ENCODE data around the gene SSTR3.
A peak's percentile ranks its signal among the peaks of the same experiment; 100 is the strongest.
"Not testable (repeated sequence)": the region's sequence is repeated elsewhere in the genome, so short reads cannot be mapped to it uniquely, and the experiment has no call there.

Gene SSTR3

DNA sequence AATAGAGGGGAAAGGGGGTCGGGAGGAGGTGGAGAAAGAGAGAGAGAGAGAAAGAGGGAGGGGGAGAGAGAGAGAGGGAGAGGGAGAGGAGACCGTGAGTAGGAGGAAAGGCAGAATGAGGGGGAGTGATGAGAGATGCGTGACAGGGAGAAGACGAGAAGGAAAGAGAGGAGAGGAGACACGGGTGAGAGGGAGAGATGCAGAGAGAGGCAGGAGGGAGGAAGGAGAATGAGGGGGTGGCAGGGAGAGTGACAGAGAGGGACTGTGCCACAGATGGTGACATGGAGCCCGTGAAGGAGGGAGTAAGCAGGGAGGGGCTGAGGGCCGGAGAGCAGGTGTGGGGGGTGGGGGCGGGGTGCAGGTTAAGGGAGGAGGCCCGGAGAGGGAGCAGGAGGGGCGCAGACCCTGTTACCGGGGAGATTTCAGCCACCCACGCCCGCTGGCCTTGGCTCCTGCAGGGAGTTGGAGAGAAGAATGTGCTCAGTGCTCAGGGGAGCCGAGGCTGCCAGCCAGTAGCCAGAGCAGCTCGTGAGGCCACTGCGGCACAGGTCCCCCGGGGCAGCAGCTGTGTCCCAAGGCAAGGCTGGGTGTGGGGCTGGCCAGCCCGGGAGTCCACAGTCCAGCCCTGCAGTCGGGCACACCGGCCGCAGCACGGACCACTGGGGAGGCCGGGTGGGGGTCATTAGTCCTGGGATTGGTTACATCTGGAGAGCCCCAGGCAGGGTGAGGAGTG lies at the start of gene SSTR3:
TSS of gene SSTR3 (minus strand) at position 304 of the 733 bp plus-strand sequence. CDS start 4,674 bp downstream, outside the sequence.
- DNase-seq (ENCODE audit: low spot score): no peak

DNA sequence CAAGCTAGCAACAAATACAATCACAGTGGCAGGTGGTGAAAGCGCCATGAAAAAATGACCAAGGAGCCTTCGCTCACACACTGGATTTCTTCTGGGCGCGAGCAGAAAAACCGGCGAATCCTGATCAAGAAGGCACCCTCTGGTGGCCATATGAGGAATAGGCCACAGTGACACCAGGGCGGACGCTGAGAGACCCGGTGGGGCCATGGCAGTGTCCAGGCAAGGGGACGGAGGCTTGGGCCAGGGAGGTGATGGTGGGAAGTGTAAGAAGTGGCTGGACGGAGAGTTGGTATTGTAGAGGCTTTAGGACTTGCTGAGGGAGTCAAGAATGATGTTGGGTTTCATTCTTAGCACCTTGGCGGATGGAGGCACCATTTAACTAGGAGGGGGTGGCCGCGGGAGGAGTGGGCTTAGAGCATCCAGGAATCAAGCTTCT lies 48.6 kb upstream of the SSTR3 start:
- DNase-seq (ENCODE audit: low spot score): peak; percentile 70

GRCh38 chr22:37260155-37260795 lies 48.0 kb upstream of the SSTR3 start:
- no peak for DNase-seq (ENCODE audit: low spot score)

DNA sequence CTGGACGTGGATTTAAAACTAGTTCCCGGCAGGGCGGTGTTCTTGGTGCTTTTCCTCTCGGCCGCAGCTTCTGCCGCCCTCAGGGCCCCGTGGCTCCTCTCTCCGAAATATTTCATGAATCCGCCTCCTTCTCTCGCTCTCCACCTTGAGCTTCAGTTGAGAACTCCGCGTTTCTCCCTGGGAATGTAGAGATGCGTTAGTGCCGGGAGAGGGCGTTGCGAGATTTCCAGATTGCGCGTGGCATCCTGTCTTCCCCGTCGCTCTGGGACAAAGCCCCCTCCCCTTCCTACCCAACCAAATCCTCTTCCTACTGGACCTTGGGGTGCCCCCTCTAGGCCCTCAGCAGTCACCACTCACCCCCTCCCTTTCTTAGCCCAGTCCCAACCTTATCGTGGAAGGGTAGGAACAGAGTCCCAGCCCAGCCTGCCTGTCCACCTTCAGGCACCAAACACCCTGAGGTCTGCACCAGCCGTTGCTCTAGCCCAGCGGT lies 47.3 kb upstream of the SSTR3 start:
- DNase-seq (ENCODE audit: low spot score): no peak

- DNase-seq (ENCODE audit: low spot score): no peak
These were observed 46.6 kb upstream of the SSTR3 start for GRCh38 chr22:37258753-37259401.

DNA sequence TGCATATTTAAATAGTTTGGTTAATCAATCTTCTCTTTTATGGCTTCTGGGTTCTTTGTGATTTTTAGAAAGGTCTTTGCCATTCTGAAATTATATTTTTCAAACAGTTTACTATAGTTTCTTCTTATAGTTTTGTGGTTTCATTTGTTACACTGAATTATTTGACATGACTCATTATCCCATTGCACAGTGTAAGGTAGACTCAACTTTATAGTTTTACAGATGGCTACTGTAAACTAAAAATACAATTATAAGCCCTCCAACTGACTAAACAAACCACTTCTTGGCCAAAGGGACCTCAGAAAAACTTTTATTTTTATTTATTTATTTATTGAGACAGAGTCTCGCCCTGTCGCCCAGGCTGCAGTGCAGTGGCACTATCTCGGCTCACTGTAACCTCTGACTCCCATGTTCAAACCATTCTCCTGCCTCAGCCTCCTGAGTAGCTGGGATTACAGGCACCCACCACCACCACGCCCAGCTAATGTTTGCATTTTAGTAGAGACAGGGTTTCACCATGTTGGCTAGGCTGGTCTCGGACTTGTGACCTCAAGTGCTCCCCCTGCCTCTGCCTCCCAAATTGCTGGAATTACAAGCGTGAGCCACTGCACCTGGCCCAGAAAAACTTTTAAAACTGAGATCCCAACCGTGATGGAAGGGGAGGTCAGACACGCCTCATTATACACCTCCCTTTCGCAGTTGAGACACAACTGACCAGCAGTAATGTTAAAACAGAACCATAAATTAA lies 45.9 kb upstream of the SSTR3 start:
- DNase-seq (ENCODE audit: low spot score): no peak

- DNase-seq (ENCODE audit: low spot score): no peak
These were observed 43.9 kb upstream of the SSTR3 start for GRCh38 chr22:37256075-37256726.

GRCh38 chr22:37255558-37256006 lies 43.3 kb upstream of the SSTR3 start:
- DNase-seq (ENCODE audit: low spot score): no peak

DNA sequence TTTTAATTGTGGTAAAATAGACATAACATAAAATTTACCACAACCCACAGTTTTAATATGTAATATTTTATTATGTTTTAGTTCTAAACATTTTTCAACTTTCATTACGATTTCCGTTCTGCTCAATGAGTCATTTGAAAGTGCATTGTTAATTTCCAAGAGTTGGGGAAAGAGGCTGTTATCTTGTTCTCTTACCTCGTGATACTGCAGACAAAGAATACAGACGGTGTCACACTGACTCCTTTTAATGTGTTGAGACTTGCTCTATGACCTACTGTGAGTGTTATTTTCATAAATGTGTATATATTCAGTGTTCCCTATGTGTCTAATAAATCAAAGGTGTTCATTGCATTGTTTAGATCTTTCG lies 42.6 kb upstream of the SSTR3 start:
- DNase-seq (ENCODE audit: low spot score): no peak

DNA sequence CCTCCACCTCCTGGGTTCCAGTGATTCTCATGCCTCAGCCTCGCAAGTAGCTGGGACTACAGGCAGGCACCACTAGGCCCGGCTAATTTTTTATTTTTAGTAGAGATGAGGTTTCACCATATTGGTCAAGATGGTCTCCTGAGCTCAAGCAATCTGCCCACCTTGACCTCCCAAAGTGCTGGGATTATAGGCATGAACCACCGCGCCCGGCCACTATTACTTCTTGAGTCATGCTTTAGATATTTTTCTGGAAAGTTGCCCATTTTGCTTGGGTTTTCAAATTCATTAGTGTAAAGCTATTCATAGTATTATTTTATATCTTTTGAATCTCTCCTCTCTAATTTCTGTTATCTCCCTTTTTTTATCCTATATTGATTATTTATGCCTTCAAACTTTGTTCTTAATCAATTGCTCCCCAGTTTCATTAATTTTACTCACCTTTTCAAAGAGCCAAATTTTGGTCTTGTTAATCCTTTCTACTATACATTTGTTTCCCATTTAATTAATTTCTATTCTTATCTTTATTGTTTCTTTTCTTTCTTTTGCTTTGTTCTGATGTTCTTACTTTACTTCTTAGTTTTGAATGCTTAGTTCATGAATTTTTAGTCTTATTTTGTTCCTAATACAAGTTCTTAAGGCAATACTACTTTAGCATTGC lies 42.1 kb upstream of the SSTR3 start:
- no peak for DNase-seq (ENCODE audit: low spot score)

DNA sequence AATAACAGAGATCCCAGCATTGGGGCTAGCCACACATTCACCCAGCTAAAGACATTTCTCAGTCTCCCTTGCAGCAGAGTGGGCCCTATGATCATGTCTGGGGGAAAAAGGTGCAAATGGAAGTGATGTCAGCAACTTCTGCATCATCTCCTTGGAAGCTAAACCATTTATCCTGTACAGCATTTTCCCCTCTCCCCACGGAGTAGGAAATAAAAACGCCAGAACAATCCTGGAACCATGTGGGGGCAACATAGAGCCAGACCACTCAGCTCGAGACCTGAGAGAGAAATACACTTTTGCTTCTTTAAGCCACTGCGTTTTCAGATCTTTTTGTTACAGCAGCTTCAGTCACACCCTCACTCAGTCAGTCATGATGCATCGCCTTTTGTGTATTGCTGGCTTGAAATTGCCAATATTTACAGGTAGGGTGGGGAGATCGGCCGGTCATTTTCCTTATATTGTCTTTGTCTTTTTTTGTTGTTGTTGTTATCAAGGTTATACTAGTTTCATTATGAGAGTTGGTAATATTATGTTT lies 40.9 kb upstream of the SSTR3 start:
- DNase-seq (ENCODE audit: low spot score): no peak

DNA sequence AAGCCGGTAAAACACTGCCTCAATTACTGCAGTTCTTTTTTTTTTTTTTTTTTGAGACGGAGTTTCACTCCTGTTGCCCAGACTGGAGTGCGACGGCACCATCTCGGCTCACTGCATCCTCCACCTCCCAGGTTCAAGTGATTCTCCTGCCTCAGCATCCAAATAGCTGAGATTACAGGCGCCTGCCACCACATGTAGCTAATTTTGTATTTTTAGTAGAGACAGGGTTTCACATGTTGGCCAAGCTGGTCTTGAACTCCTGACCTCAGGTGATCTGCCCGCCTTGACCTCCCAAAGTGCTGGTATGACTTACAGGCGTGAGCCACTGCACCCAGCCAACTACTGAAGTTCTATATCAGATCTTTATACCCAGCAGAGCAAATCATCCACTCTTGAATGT lies 39.6 kb upstream of the SSTR3 start:
- DNase-seq (ENCODE audit: low spot score): not testable (repeated sequence)

GRCh38 chr22:37249986-37250385 lies 37.7 kb upstream of the SSTR3 start:
- DNase-seq (ENCODE audit: low spot score): no peak

DNA sequence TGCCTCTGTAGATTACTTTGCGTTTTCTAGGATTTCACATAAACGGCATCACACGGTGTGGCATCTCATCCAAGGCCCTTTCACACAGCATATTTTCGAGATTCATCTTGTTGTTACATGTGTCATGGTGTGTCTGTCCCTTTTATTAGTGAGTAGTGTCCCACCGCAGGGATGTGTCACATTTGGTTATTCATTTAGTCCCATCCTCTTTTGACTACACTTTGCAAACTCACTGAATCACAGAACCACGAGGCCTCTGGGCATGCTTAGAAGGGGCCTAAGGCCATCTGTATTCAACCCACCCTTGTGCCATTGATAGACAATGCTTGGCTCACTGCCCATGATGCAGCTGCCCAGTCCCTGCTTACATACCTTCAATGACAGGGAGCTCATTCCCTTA lies 36.0 kb upstream of the SSTR3 start:
- DNase-seq (ENCODE audit: low spot score): no peak

- no peak for DNase-seq (ENCODE audit: low spot score)
These were observed 33.5 kb upstream of the SSTR3 start for GRCh38 chr22:37245740-37246139.

DNA sequence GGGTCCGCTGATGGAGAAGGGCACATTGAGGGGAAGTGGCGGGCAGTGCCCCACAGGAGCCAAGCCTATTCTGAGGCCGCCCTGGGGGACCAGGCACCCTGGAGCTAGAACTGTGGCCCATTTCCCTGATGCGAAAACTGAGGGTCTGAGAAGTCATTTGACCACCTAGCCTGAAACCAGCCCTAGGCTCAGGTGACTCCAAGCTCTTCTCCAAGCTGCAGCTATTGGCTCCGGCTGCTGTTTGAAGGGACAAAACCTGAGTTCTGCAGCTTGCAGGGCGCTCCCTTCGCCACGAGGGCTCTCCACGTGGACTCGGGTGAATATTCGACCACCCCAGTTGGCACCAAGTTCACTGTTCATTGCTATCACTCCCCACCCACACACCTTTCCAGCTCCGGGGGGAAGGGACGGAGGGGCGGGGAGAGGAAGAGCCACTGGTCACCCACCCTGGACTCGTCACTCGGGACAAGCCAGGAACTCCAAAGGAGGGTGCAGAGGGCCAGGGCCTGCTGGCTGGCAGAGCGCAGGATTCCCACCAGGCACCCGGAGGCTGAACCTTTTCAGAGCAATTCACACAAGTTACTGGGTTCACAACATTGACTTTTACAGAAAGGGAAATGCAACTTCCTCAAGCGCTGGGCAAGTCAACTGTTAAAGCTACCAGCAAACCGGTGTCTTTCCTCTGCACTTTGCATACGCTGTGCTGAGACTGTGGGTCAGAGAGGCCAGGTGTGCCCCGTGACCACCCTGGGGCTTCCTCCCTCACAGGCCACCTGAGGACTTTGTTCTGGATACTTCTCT lies 32.8 kb upstream of the SSTR3 start:
- DNase-seq (ENCODE audit: low spot score): no peak

GRCh38 chr22:37244114-37244921 lies 32.0 kb upstream of the SSTR3 start, which contains the start of gene RAC2:
Gene RAC2, minus strand, starts transcription at chr22:37244269. Its CDS starts 121 bp downstream, at chr22:37244148.
- DNase-seq (ENCODE audit: low spot score): peak; percentile 91

DNA sequence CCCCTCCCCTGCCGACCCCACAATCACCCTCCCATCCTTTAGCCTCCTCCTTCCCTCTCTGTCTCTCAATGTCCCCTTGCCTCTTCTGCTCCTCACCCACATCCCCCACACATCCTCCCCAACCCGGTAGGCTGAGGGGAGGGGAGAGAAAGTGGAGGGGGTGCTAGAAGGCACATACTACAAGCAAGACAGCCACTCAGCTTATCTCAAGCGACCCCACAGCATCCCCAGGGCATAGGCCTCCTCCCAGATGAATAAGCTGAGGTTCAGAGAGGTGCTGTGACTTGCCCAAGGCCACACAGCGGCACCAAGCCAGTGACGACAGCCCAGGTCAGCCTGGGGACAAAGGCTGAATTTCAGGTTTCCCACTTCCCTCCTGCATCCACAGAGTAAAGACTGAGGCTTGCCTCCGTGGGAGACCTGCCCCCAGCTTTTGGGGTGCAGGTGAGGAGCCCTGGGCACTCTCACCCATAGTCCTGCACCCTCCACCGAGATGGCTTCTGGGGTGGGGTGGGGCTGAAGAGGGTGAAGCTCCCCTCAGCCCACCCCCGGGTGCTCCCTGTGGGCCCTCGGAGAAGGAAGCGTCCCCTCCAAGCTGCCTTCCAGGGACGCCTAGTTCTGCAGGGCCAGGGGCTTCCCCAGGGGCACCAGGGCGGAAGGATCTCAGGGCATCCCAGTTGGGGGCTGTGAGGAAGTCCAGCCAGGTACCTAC lies 31.3 kb upstream of the SSTR3 start:
- no peak for DNase-seq (ENCODE audit: low spot score)

Measured in CD4-positive, alpha-beta T cell treated with Interleukin-15 for 4 hours (primary cell).